WERI-Rb-1 (cell line): ENCODE data around the gene ARHGAP24.

Experiments used
- DNase-seq: peaks from one replicate; pipeline ENCODE4 v3.0.0-alpha.2; 2020
- H3K27ac ChIP-seq: fragments of 250-450 bp; sonication (Bioruptor Pico); 2 replicates; pipeline ENCODE4 v1.5.1; 2020; ENCODE audit warnings: mild to moderate bottlenecking, moderate library complexity
- H3K27me3 ChIP-seq: fragments of 250-450 bp; sonication (Bioruptor Pico); 2 replicates; pipeline ENCODE4 v1.5.1; 2021; ENCODE audit warnings: mild to moderate bottlenecking, low read depth, moderate library complexity; ENCODE audit not compliant: insufficient read depth, severe bottlenecking
- H3K36me3 ChIP-seq: fragments of 250-450 bp; sonication (Bioruptor Pico); 2 replicates; pipeline ENCODE4 v1.5.1; 2020; ENCODE audit warnings: mild to moderate bottlenecking, moderate library complexity
- H3K4me3 ChIP-seq: 2 replicates; pipeline ENCODE4 v1.5.1; 2011; ENCODE audit warnings: low read depth, mild to moderate bottlenecking, control low read depth, low read length
- H3K9me3 ChIP-seq: fragments of 250-450 bp; sonication (Bioruptor Pico); 2 replicates; pipeline ENCODE4 v1.5.1; 2021; ENCODE audit warnings: mild to moderate bottlenecking, moderate library complexity; ENCODE audit not compliant: severe bottlenecking
- CTCF ChIP-seq: IDR thresholded peaks from 2 replicates; pipeline ENCODE4 v1.5.1; 2011; ENCODE audit warnings: low read depth, mild to moderate bottlenecking, control low read depth, inconsistent platforms, low read length

ARHGAP24 gene

GRCh38 chr4:85792376-85793232 lies 317.7 kb downstream of the ARHGAP24 start:
- Histone ChIP-seq H3K27me3 (no peaks in the 10 kb centered on the region), H3K9me3 (no peaks in the 10 kb centered on the region), H3K4me3 (no peak overlapping the region), H3K36me3 (no peaks in the 10 kb centered on the region), H3K27ac (no peak overlapping the region)
- no peak for TF ChIP-seq CTCF
- no peak for DNase-seq

- Histone ChIP-seq H3K9me3 (no peaks in the 10 kb centered on the region), H3K4me3 (no peak overlapping the region), H3K27ac (no peak overlapping the region), H3K36me3 (no peaks in the 10 kb centered on the region), H3K27me3 (no peaks in the 10 kb centered on the region)
- TF ChIP-seq CTCF: no peak
- DNase-seq: no peak
Measured at GRCh38 chr4:85793233-85793585, 318.3 kb downstream of the ARHGAP24 start.

GRCh38 chr4:85798012-85798770 lies 323.2 kb downstream of the ARHGAP24 start:
- H3K27me3 ChIP-seq: no peaks in the 10 kb centered on the region
- no peak for DNase-seq
- TF ChIP-seq CTCF: no peak
- no peaks in the 10 kb centered on the region for H3K9me3 ChIP-seq
- H3K36me3 ChIP-seq: no peaks in the 10 kb centered on the region
- no peak overlapping the region for H3K4me3 ChIP-seq
- H3K27ac ChIP-seq: no peak overlapping the region

GRCh38 chr4:85803856-85804255 lies 328.9 kb downstream of the ARHGAP24 start:
- Histone ChIP-seq H3K27ac (no peak overlapping the region), H3K9me3 (no peaks in the 10 kb centered on the region), H3K27me3 (no peaks in the 10 kb centered on the region), H3K4me3 (no peak overlapping the region), H3K36me3 (no peaks in the 10 kb centered on the region)
- TF ChIP-seq CTCF: no peak
- DNase-seq: no peak

- no peak for DNase-seq
- Histone ChIP-seq H3K27me3 (no peaks in the 10 kb centered on the region), H3K9me3 (no peaks in the 10 kb centered on the region), H3K36me3 (no peaks in the 10 kb centered on the region), H3K4me3 (no peak overlapping the region), H3K27ac (no peak overlapping the region)
- TF ChIP-seq CTCF: no peak
Measured at GRCh38 chr4:85805891-85806290, 330.9 kb downstream of the ARHGAP24 start.
